Common myeloid progenitor, CD34-positive (primary cell): ENCODE measurements around the gene MEPE.

Experiments
- CTCF ChIA-PET: fragments of 350-600 bp; sonication (Branson Sonifier 250); formaldehyde crosslinking; loops from one replicate; lab custom pipeline; 2021; ENCODE audit warnings: antibody characterized with exemption; lab: Charles Lee
- POLR2A ChIA-PET: fragments of 350-600 bp; sonication (Branson Sonifier 250); formaldehyde crosslinking; loops from one replicate; lab custom pipeline; 2021; ENCODE audit warnings: antibody characterized with exemption; lab: Charles Lee
- DNase-seq, 3 donors: peaks; one replicate each; pipeline versions ENCODE4 v3.0.0 to v3.0.0-alpha.2; 2013
- H3K27ac ChIP-seq, 2 experiments: 1 replicate in 1 of 2; 2 replicates in 1 of 2; pipeline ENCODE4 v1.7.0; 2013; ENCODE audit warnings: inconsistent platforms in 2 of 2, low read length in 2 of 2, mild to moderate bottlenecking in 2 of 2, low read depth in 1 of 2, moderate library complexity in 1 of 2; ENCODE audit not compliant: severe bottlenecking in 2 of 2, insufficient read depth in 1 of 2, poor library complexity in 1 of 2
- H3K27me3 ChIP-seq, 5 experiments: replicated peaks in 2 of 5; 1 replicate in 3 of 5; 2 replicates in 2 of 5; pipeline versions ENCODE4 v1.6.1 to v1.7.0; 2013; ENCODE audit warnings: low read length in 4 of 5, mild to moderate bottlenecking in 2 of 5, moderate library complexity in 2 of 5, inconsistent platforms in 1 of 5; ENCODE audit not compliant: insufficient read depth in 5 of 5, control insufficient read depth in 4 of 5
- H3K36me3 ChIP-seq, 4 experiments: 1 replicate in 2 of 4; 2 replicates in 2 of 4; pipeline versions ENCODE4 v1.6.1 to v1.7.0; 2013; ENCODE audit warnings: low read length in 3 of 4, control low read depth in 1 of 4, mild to moderate bottlenecking in 1 of 4; ENCODE audit not compliant: control insufficient read depth in 4 of 4, insufficient read depth in 4 of 4
- H3K4me1 ChIP-seq, 4 experiments: 1 replicate in 3 of 4; 2 replicates in 1 of 4; pipeline versions ENCODE4 v1.6.1 to v1.7.1; 2013; ENCODE audit warnings: low read length in 3 of 4, mild to moderate bottlenecking in 3 of 4, control low read depth in 1 of 4, inconsistent platforms in 1 of 4, moderate library complexity in 1 of 4; ENCODE audit not compliant: control insufficient read depth in 4 of 4, insufficient read depth in 4 of 4; ENCODE audit errors: control extremely low read depth in 1 of 4
- H3K4me3 ChIP-seq, 7 experiments: 1 replicate in 4 of 7; 2 replicates in 3 of 7; pipeline versions ENCODE4 v1.5.1 to v1.7.0; 2013; ENCODE audit warnings: mild to moderate bottlenecking in 7 of 7, low read length in 6 of 7, moderate library complexity in 6 of 7, inconsistent platforms in 2 of 7, low read depth in 2 of 7, control low read depth in 1 of 7; ENCODE audit not compliant: insufficient read depth in 4 of 7, control insufficient read depth in 1 of 7; ENCODE audit errors: extremely low read depth in 1 of 7
- H3K9me3 ChIP-seq, 5 experiments: 1 replicate in 4 of 5; 2 replicates in 1 of 5; pipeline versions ENCODE4 v1.6.1 to v1.7.1; 2013; ENCODE audit warnings: low read length in 4 of 5, mild to moderate bottlenecking in 2 of 5, inconsistent platforms in 1 of 5, low read depth in 1 of 5, moderate library complexity in 1 of 5; ENCODE audit not compliant: control insufficient read depth in 4 of 5, insufficient read depth in 2 of 5; ENCODE audit errors: control extremely low read depth in 1 of 5
- WGBS: methylation state at CpG from one replicate; pipeline ENCODE4 v1.1.5; 2013; ENCODE audit not compliant: insufficient coverage; 5-methylcytosine and 5-hydroxymethylcytosine counted together

Gene MEPE

DNA sequence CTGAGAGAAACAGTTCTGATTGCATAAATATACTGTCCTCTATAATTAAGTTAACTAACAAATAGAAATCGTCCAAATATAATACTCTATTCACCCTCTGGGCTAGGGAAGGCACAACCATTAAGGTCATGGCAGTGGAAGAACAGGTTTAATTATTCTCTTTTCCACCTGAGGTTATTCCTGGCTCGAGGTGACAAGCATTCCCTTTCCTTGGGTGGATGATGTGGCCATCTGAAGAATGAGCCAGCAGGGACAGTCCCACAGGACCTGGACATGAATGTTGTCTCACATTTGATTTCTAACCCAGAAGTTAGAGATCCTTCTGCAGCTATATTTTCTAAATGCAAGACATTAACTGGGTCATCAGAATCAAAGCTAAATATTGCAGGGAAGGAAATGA lies 27.9 kb upstream of the MEPE start:
- H3K27ac ChIP-seq: no peak overlapping the region
- 100% methylated on average over 2 of the region's 2 CpGs for WGBS
- H3K4me3 ChIP-seq: no peak overlapping the region
- H3K4me1 ChIP-seq: no peaks in the 10 kb centered on the region
- H3K9me3 ChIP-seq: no peaks in the 10 kb centered on the region
- ChIA-PET CTCF (no interaction called here), POLR2A (no interaction called here)
- H3K36me3 ChIP-seq: no peaks in the 10 kb centered on the region
- no peaks in the 10 kb centered on the region for H3K27me3 ChIP-seq
- no peak for DNase-seq

DNA sequence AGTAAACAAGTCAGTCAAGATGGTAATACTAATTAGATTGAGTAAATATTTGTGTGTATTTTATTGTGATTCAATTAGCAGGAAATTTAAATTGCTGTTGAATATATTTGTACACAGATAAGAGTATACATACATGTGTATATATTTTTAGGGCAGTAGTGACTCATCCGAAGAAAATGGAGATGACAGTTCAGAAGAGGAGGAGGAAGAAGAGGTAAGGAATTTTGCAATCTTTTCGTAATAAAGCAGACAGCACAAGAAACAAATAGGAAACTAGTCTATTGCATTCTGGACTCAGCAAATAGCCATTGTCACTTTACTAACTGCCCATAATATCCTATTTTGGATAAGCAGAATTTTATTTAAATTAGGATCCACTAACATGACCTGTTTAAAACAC lies 26.8 kb upstream of the MEPE start:
- Histone ChIP-seq H3K27ac (no peak overlapping the region), H3K9me3 (no peaks in the 10 kb centered on the region), H3K4me3 (no peak overlapping the region), H3K27me3 (no peaks in the 10 kb centered on the region), H3K36me3 (no peaks in the 10 kb centered on the region), H3K4me1 (no peaks in the 10 kb centered on the region)
- ChIA-PET CTCF (no interaction called here), POLR2A (no interaction called here)
- DNase-seq: no peak
- no CpG with 5 or more reads among the region's 2 CpGs for WGBS

DNA sequence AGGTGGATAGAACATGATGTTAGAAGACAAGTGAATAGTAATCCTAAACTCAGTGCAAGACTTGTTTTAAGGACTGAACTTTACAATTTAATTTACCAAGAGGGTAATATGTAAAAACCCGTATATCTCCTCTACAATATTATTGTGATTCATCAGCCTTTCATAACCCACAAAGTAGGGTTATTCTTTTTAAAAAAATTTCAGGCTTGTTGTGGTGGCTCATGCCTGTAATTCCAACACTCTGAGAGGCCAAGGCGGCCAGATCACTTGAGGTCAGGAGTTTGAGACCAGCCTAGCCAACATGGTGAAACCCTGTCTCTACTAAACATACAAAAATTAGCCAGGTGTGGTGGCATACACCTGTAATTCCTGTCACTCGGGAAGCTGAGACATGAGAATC lies 26.2 kb upstream of the MEPE start:
- POLR2A ChIA-PET: no interaction called here
- Histone ChIP-seq H3K36me3 (no peaks in the 10 kb centered on the region), H3K27me3 (no peaks in the 10 kb centered on the region), H3K9me3 (peaks cover 0 to 2% (median 0%) of the 10 kb centered on the region in 5 experiments), H3K27ac (no peak overlapping the region), H3K4me3 (no peak overlapping the region), H3K4me1 (no peaks in the 10 kb centered on the region)
- CTCF ChIA-PET: no interaction called here
- 100% methylated on average over 2 of the region's 3 CpGs for WGBS
- no peak for DNase-seq

DNA sequence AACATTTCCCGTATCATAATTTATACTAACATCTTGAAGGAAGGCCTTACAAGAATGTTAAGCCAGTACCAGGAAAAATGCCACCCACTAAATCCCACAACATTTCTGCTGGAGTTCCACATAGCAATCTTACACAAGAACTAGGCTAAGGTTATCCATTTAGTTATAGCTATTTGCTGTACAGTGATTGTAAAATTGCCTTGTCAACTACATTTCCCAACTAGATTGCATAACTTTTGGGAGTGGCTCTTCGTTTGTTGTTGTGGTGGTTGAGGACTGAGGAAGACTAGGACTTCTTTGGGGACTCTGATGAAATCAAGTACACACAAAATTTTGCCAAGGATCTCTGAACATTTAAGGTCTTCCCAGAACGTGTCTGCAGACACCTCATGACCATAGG lies 25.4 kb upstream of the MEPE start:
- ChIA-PET POLR2A (no interaction called here), CTCF (no interaction called here)
- Histone ChIP-seq H3K4me1 (no peaks in the 10 kb centered on the region), H3K36me3 (no peaks in the 10 kb centered on the region), H3K27ac (no peak overlapping the region), H3K9me3 (peaks cover 0 to 5% (median 0%) of the 10 kb centered on the region in 5 experiments), H3K27me3 (no peaks in the 10 kb centered on the region), H3K4me3 (no peak overlapping the region)
- WGBS: 80% methylated on average over 1 of the region's 3 CpGs
- DNase-seq: no peak

DNA sequence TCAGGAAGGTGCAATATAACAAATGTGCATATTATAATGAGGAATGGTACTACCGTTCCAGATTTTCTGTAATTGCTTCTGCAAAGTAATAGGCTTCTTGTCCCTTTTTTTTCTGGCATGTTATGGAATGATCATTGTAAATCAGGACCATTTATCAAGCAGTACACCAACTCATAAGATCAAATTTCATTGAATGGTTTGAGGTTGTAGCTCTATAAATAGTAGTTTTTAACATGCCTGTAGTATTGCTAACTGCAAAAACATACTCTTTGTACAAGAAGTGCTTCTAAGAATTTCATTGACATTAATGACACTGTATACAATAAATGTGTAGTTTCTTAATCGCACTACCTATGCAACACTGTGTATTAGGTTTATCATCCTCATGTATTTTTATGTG lies 20.8 kb upstream of the MEPE start:
- Histone ChIP-seq H3K27me3 (no peaks in the 10 kb centered on the region), H3K4me3 (no peak overlapping the region), H3K9me3 (peaks cover 0 to 5% (median 0%) of the 10 kb centered on the region in 5 experiments), H3K36me3 (no peaks in the 10 kb centered on the region), H3K4me1 (no peaks in the 10 kb centered on the region), H3K27ac (no peak overlapping the region)
- no peak for DNase-seq
- ChIA-PET CTCF (no interaction called here), POLR2A (no interaction called here)
- WGBS: no CpG with 5 or more reads among the region's 2 CpGs

DNA sequence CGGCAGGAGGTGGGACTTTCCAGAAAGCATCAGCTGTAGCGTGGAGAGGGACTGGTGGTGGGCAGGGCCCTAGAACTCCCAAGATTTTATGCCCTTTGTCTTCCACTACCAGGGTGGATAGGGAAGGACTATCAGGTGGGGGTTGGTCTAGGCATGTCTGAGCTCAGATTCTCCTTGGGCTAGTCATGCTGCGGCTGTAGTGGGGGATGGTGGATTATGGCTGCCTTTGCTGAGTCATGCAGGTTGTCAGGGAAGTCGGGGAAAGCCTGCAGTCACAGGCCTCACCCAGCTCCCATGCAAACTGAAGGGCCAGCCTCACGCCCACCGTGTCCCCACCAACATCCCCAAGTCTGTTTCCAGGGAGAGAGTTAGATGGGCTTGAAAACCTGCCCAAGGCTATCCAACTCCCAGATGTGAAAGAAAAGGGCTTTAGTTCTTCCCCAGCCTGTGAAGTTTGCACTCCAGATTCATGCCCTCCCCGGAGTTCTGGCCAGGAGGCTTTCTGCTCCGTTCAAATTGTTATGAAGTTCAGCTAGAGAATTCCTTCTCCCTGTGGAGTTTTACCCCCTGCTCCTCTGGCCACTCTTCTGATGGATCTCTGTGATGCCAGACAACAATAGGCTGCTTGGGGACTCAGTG lies 13.4 kb upstream of the MEPE start:
- 89% methylated on average over 3 of the region's 8 CpGs for WGBS
- CTCF ChIA-PET: interaction anchor here (1.1 kb wide), 1 partner anchor 19 kb away, joined by 4 read pairs; no protein-coding TSS in a partner anchor
- DNase-seq: peak in 2 of 3 donors; percentile 29 to 37

DNA sequence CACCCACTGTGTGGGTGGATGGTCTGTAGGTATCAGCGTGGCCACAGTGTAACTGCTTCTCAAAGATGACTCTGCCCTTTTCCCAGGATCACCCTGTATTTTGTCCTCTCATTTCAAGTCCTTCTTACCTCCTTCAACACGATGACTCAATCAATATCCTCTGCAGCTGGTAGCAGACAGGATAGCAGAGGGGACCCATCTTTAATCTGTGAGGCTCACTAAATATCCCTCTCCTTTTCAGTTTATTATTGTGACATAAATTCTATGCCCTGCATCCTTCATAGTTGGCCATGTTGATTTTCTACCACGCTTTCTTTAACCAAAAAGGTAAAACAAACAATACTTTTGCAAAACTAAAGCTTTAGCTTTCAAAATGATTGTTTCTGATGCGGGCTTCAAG lies 9.6 kb upstream of the MEPE start:
- Histone ChIP-seq H3K36me3 (no peaks in the 10 kb centered on the region), H3K27me3 (no peaks in the 10 kb centered on the region), H3K4me1 (peaks cover 0 to 2% (median 0%) of the 10 kb centered on the region in 4 experiments), H3K9me3 (no peaks in the 10 kb centered on the region), H3K27ac (no peak overlapping the region), H3K4me3 (no peak overlapping the region)
- ChIA-PET CTCF (interaction anchor here (1.1 kb wide), 1 partner anchor 12 kb away, joined by 4 read pairs; no protein-coding TSS in a partner anchor), POLR2A (no interaction called here)
- 79% methylated on average over 3 of the region's 4 CpGs for WGBS
- no peak for DNase-seq

More for the DNA sequence above, 13.4 kb upstream of the MEPE start:
- no peaks in the 10 kb centered on the region for H3K27me3 ChIP-seq
- H3K36me3 ChIP-seq: no peaks in the 10 kb centered on the region
- no peak overlapping the region for H3K27ac ChIP-seq
- H3K4me1 ChIP-seq: peaks cover 0 to 2% (median 0%) of the 10 kb centered on the region in 4 experiments
- no peaks in the 10 kb centered on the region for H3K9me3 ChIP-seq
- no peak overlapping the region for H3K4me3 ChIP-seq
- POLR2A ChIA-PET: no interaction called here
